ENCODE data around the gene UBE2I.
A peak's percentile ranks its signal among the peaks of the same experiment; 100 is the strongest.

The UBE2I gene

DNA sequence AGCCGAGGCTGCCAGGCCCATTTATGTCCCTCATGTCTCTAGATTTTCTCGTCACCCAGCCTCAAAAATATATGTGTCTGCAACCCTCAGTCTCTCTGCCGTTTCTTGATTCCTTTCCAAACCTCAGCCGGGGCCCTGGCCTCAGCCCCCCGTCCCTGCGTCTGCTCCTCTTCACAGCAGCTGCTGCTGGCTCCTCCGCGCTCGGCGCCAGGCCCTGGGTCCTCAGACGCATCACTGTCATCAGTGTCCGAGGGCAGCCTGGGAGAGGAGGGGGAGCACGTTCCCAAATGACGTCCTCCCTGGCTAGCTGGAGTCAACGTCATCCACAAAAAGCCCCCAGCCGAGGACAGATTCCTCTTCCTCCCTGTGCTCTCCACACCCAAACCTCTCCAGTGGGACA lies 39.9 kb downstream of the UBE2I start:
- Histone ChIP-seq H3K27ac (no peak overlapping the region), H3K36me3 (peaks cover 24% of the 10 kb centered on the region), H3K4me3 (ENCODE audit: low read depth, low read length) (no peak overlapping the region), H3K9me3 (ENCODE audit: severe bottlenecking) (no peaks in the 10 kb centered on the region), H3K27me3 (ENCODE audit: insufficient read depth, low read depth, severe bottlenecking) (no peaks in the 10 kb centered on the region)
- no peak for DNase-seq
- no peak for TF ChIP-seq CTCF (IDR thresholded peaks at IDR 0.05; ENCODE audit: low read depth, low read length)

GRCh38 chr16:1349951-1350350 lies 40.5 kb downstream of the UBE2I start:
- DNase-seq, result no peak
- no peak for TF ChIP-seq CTCF (IDR thresholded peaks at IDR 0.05; ENCODE audit: low read depth, low read length)
- H3K36me3 ChIP-seq, result peaks cover 24% of the 10 kb centered on the region
- no peaks in the 10 kb centered on the region for H3K27me3 ChIP-seq (ENCODE audit: insufficient read depth, low read depth, severe bottlenecking)
- H3K4me3 ChIP-seq (ENCODE audit: low read depth, low read length), result no peak overlapping the region
- no peak overlapping the region for H3K27ac ChIP-seq
- no peaks in the 10 kb centered on the region for H3K9me3 ChIP-seq (ENCODE audit: severe bottlenecking)

- H3K4me3 ChIP-seq (ENCODE audit: low read depth, low read length), result peak overlapping the region; percentile 92
- H3K27ac ChIP-seq, result no peak overlapping the region
- no peak for TF ChIP-seq CTCF (IDR thresholded peaks at IDR 0.05; ENCODE audit: low read depth, low read length)
- no peaks in the 10 kb centered on the region for H3K9me3 ChIP-seq (ENCODE audit: severe bottlenecking)
- H3K27me3 ChIP-seq (ENCODE audit: insufficient read depth, low read depth, severe bottlenecking), result no peaks in the 10 kb centered on the region
- H3K36me3 ChIP-seq, result peaks cover 24% of the 10 kb centered on the region
- DNase-seq, result no peak
Measured at GRCh38 chr16:1350691-1351090, 41.3 kb downstream of the UBE2I start.

GRCh38 chr16:1351215-1351581 lies 41.8 kb downstream of the UBE2I start:
- no peaks in the 10 kb centered on the region for H3K9me3 ChIP-seq (ENCODE audit: severe bottlenecking)
- no peak for TF ChIP-seq CTCF (IDR thresholded peaks at IDR 0.05; ENCODE audit: low read depth, low read length)
- peak overlapping the region; percentile 92 for H3K4me3 ChIP-seq (ENCODE audit: low read depth, low read length)
- peak overlapping the region; percentile 52 for H3K27ac ChIP-seq
- no peaks in the 10 kb centered on the region for H3K27me3 ChIP-seq (ENCODE audit: insufficient read depth, low read depth, severe bottlenecking)
- peaks cover 24% of the 10 kb centered on the region for H3K36me3 ChIP-seq
- no peak for DNase-seq

DNA sequence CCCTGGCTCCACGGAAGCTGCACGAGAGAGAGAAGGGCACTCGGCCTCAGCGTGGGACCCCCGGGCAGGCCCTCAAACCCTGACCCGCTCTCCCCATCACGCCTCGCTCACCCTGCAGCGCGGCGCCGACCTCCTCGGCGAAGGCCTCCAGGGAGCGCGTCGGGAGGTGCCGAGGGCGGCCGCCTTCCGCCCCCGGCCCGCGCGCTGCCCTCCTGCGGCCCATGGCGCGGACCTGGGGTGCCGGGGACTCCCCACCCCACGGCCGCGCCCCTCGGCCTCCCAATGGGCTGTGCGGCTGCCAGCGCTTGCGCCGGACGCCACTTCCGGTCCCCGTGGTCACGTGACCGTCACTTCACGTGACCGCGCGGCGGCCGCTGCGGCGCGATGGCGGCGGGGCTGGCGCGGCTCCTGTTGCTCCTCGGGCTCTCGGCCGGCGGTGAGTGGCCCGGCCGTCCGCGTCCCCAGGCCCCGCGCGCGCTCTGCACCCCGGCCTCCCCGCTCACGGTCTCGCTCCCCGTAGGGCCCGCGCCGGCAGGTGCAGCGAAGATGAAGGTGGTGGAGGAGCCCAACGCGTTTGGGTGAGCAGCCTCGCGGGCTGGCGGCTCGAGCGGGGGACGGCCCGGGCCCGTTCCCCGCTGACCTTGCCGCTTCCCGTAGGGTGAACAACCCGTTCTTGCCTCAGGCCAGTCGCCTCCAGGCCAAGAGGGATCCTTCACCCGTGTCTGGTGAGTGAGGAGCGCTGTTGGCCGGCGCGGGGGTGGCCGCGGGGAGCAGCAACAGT lies 42.3 kb downstream of the UBE2I start, which contains the start of the genes GNPTG and TSR3:
Gene GNPTG, plus strand, starts transcription at position 350 of the 781 bp plus-strand sequence. Its CDS starts 35 bp downstream, at position 385.
Gene TSR3, minus strand, starts transcription at position 297 of the 781 bp plus-strand sequence. Its CDS starts 74 bp downstream, at position 223.
- Histone ChIP-seq H3K27me3 (ENCODE audit: insufficient read depth, low read depth, severe bottlenecking) (no peaks in the 10 kb centered on the region), H3K27ac (peak within 1 kb of the TSS; percentile 52), H3K36me3 (peaks cover 24% of the 10 kb centered on the region), H3K4me3 (ENCODE audit: low read depth, low read length) (peak within 1 kb of the TSS; percentile 92), H3K9me3 (ENCODE audit: severe bottlenecking) (no peaks in the 10 kb centered on the region)
- peak; percentile 79 for DNase-seq
- no peak for TF ChIP-seq CTCF (IDR thresholded peaks at IDR 0.05; ENCODE audit: low read depth, low read length)
